GM23338 (cell line): ENCODE measurements around the gene JAZF1.

ENCODE experiments used
- CREB1 ChIP-seq: fragments of 250-450 bp; sonication (Bioruptor Pico); IDR thresholded peaks from 2 replicates; pipeline ENCODE4 v1.5.0; 2020; ENCODE audit warnings: low read depth, mild to moderate bottlenecking, moderate library complexity
- CTCF ChIP-seq, 2 experiments: fragments of 200-600 bp in 1 of 2; sonication (generic) in 1 of 2; conservative IDR thresholded peaks; 2 replicates each; pipeline versions ENCODE4 v1.5.1 to v1.6.1; 2016 to 2017; ENCODE audit warnings: antibody characterized with exemption in 2 of 2, low read depth in 2 of 2, mild to moderate bottlenecking in 2 of 2, moderate library complexity in 1 of 2
- ETS1 ChIP-seq: IDR thresholded peaks from 2 replicates; pipeline ENCODE4 v1.6.1; 2016; ENCODE audit warnings: antibody characterized with exemption
- EZH2 ChIP-seq: fragments of 200-600 bp; sonication (generic); IDR thresholded peaks from one replicate; pipeline ENCODE4 v1.8.0; 2017; ENCODE audit warnings: antibody characterized with exemption, mild to moderate bottlenecking, low read depth; ENCODE audit not compliant: unreplicated experiment
- EZH2phosphoT487 ChIP-seq: fragments of 200-600 bp; sonication (generic); IDR thresholded peaks from one replicate; pipeline ENCODE4 v1.8.1; 2018; ENCODE audit warnings: antibody characterized with exemption; ENCODE audit not compliant: unreplicated experiment
- JUNB ChIP-seq: IDR thresholded peaks from one replicate; pipeline ENCODE4 v1.6.1; 2016; ENCODE audit warnings: antibody characterized with exemption; ENCODE audit not compliant: unreplicated experiment
- POLR2AphosphoS5 ChIP-seq: IDR thresholded peaks from 2 replicates; pipeline ENCODE4 v1.6.1; 2016; ENCODE audit warnings: antibody characterized with exemption, low read depth
- REST ChIP-seq: IDR thresholded peaks from one replicate; pipeline ENCODE4 v1.6.1; 2018; ENCODE audit warnings: antibody characterized with exemption; ENCODE audit not compliant: unreplicated experiment
- STAT1 ChIP-seq: IDR thresholded peaks from one replicate; pipeline ENCODE4 v1.6.1; 2016; ENCODE audit warnings: antibody characterized with exemption; ENCODE audit not compliant: unreplicated experiment
- ZNF114 ChIP-seq: fragments of 250-450 bp; sonication (Bioruptor Pico); IDR thresholded peaks from 2 replicates; pipeline ENCODE4 v1.5.0; 2020; ENCODE audit warnings: mild to moderate bottlenecking, moderate library complexity
- ZNF331 ChIP-seq: fragments of 250-450 bp; sonication (Bioruptor Pico); IDR thresholded peaks from 2 replicates; pipeline ENCODE4 v1.5.0; 2020; ENCODE audit warnings: low read depth, mild to moderate bottlenecking, moderate library complexity

GRCh38 chr7:27955596-27955995, 225.0 kb downstream of the JAZF1 start:
- TF ChIP-seq POLR2AphosphoS5 (no peak), EZH2phosphoT487 (no peak), REST (no peak), CTCF (conservative IDR thresholded peaks at IDR 0.05; ENCODE audit: low read depth in 2 of 2) (no peak), CREB1 (CRISPR knock-in tag) (no peak), JUNB (no peak), EZH2 (no peak), STAT1 (no peak), ETS1 (no peak), ZNF331 (CRISPR knock-in tag) (no peak), ZNF114 (CRISPR knock-in tag) (no peak)
